Activated B cell treated with CpG ODN at 0.5 μM for 24 hours (primary cell): ENCODE results near the gene SSR4. TPM values are rescaled to one million over a fixed set of nuclear protein-coding genes. Genes with fewer than 3 reads are reported as not detected.

Experiments
- ATAC-seq: fragments of 200-7000 bp; cut with Tn5 transposase; one replicate; pipeline ENCODE4 v1.10.0; 2021; ENCODE audit warnings: low read depth, mild to moderate bottlenecking, moderate library complexity
- CTCF ChIA-PET: fragments of 350-600 bp; sonication (Branson Sonifier 250); formaldehyde crosslinking; loops from one replicate; lab custom pipeline; 2021; ENCODE audit warnings: antibody characterized with exemption; lab: Charles Lee
- POLR2A ChIA-PET: fragments of 350-600 bp; sonication (Branson Sonifier 250); formaldehyde crosslinking; loops from one replicate; lab custom pipeline; 2021; ENCODE audit warnings: antibody characterized with exemption; lab: Charles Lee
- DNase-seq: peaks from one replicate; pipeline ENCODE4 v3.0.0; 2022
- H3K27ac Mint-ChIP-seq: one replicate; pipeline ENCODE4 v1.8.0; 2020; ENCODE audit warnings: mixed read lengths
- H3K27me3 Mint-ChIP-seq: one replicate; pipeline ENCODE4 v1.8.0; 2021; ENCODE audit warnings: mixed read lengths
- H3K36me3 Mint-ChIP-seq: one replicate; pipeline ENCODE4 v1.8.0; 2021; ENCODE audit warnings: low read depth, mixed read lengths
- H3K4me1 Mint-ChIP-seq: one replicate; pipeline ENCODE4 v1.8.0; 2021; ENCODE audit warnings: mixed read lengths
- H3K4me3 Mint-ChIP-seq: one replicate; pipeline ENCODE4 v1.8.0; 2020; ENCODE audit warnings: mild to moderate bottlenecking, mixed read lengths
- H3K9me3 Mint-ChIP-seq: one replicate; pipeline ENCODE4 v1.8.0; 2020; ENCODE audit warnings: mixed read lengths
- intact Hi-C: fragments of 100-400 bp; cut with micrococcal nuclease; formaldehyde crosslinking; loops from one replicate; pipeline ENCODE4 v1.15.1; 2024
- total RNA-seq: library from RNA; stranded (reverse); gene quantifications from 2 replicates; pipeline ENCODE4 v1.2.3, GENCODE V29; 2022
- TF ChIP-seq, protein P1 (sequence below): fragments of 200-600 bp; IDR thresholded peaks from one replicate; pipeline ENCODE4 v1.8.0; 2022; ENCODE audit warnings: antibody characterized with exemption, mild to moderate bottlenecking

Gene SSR4
- total RNA-seq, 1 donor from 2014 or later, result 160 TPM

DNA sequence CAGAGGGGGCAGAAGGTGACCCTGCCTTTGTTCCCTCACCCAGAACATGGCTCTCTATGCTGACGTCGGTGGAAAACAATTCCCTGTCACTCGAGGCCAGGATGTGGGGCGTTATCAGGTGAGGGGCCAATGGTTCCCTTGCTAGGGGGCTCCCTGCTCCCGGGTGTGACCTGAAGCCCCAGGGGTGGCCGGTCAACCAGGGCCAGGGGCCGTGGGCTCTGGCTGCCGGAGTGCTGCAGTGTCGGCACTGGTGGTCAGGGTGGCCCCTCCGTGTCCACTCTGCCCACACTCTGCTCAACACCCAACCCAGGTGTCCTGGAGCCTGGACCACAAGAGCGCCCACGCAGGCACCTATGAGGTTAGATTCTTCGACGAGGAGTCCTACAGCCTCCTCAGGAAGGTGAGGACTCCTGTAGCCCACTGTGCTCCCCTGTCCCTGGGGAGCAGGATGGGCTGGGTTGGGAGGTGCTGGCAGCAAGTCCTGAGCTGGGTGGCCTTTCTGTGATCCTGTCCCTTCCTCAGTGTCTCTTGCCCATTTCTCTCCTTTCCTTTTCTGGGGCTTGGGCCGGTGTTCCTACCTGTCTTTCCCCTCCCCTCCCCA, 3.0 kb downstream of the SSR4 start:
- POLR2A ChIA-PET, result no interaction called here
- TF ChIP-seq, protein P1, sequence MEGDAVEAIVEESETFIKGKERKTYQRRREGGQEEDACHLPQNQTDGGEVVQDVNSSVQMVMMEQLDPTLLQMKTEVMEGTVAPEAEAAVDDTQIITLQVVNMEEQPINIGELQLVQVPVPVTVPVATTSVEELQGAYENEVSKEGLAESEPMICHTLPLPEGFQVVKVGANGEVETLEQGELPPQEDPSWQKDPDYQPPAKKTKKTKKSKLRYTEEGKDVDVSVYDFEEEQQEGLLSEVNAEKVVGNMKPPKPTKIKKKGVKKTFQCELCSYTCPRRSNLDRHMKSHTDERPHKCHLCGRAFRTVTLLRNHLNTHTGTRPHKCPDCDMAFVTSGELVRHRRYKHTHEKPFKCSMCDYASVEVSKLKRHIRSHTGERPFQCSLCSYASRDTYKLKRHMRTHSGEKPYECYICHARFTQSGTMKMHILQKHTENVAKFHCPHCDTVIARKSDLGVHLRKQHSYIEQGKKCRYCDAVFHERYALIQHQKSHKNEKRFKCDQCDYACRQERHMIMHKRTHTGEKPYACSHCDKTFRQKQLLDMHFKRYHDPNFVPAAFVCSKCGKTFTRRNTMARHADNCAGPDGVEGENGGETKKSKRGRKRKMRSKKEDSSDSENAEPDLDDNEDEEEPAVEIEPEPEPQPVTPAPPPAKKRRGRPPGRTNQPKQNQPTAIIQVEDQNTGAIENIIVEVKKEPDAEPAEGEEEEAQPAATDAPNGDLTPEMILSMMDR, result no peak

DNA sequence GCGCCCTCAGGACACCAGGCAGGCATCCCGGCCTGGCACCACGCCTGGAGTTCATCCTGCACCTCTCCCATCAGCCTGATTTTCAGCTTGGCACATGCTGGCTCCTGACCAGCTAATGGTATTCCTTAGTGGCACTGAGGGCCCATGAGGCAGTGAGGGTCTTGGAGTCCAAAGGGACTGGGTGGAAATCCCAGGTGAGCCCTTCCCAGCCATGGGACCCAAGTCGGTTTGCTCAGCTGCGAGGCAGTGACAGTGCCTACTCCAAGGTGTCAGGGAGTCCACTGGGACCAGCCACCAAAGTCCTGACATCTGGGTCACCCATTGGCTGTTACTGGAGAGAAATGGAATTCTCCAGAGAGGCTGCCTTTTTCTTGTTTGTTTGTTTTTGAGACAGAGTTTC, 4.9 kb downstream of the SSR4 start:
- DNase-seq (no peak), ATAC-seq (no peak)
- H3K27me3 Mint-ChIP-seq, result no peaks in the 10 kb centered on the region
- ChIA-PET POLR2A (no interaction called here), CTCF (no interaction called here)
- H3K9me3 Mint-ChIP-seq, result no peaks in the 10 kb centered on the region
- TF ChIP-seq, protein P1, result no peak
- no peak overlapping the region for H3K4me3 Mint-ChIP-seq
- peaks cover 9% of the 10 kb centered on the region for H3K4me1 Mint-ChIP-seq
- intact Hi-C loops, result no loop called here
- no peak overlapping the region for H3K27ac Mint-ChIP-seq
- peaks cover 25% of the 10 kb centered on the region for H3K36me3 Mint-ChIP-seq

More for the DNA sequence above, 3.0 kb downstream of the SSR4 start:
- Mint-ChIP-seq H3K27ac (no peak overlapping the region), H3K9me3 (no peaks in the 10 kb centered on the region), H3K4me3 (no peak overlapping the region), H3K27me3 (no peaks in the 10 kb centered on the region), H3K36me3 (peaks cover 27% of the 10 kb centered on the region), H3K4me1 (peaks cover 17% of the 10 kb centered on the region)
- ATAC-seq (no peak), DNase-seq (no peak)
- intact Hi-C loops, result no loop called here
- CTCF ChIA-PET, result no interaction called here

DNA sequence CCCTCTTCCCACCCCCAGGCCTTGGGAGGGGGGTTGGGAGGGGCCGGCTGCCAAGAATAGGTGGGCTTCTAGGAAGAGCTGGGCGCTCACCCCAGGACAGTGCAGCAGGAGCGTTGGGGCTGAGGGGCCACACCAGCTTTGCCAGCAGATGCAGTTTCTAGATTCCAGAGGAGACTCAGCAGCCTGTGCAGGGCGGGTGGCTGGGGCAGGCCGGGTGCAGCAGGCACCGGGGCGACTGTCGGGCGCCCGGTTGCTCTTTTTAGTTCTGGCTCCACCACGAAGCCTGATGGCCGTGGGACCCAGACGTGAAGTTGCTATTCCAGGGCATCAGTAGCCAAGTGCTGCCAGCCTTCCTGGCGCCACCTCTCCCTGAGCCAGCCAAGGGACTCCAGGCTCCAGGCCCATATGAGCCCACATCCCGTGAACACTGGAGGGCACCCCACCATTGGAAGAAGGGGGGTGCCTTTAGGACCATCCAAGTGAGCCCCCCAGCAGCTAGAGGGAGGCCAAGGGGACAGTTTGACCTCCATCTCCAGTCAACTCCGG, 5.8 kb downstream of the SSR4 start:
- Mint-ChIP-seq H3K27me3 (no peaks in the 10 kb centered on the region), H3K36me3 (peaks cover 22% of the 10 kb centered on the region), H3K27ac (no peak overlapping the region), H3K4me3 (no peak overlapping the region), H3K9me3 (no peaks in the 10 kb centered on the region), H3K4me1 (peaks cover 7% of the 10 kb centered on the region)
- ATAC-seq (no peak), DNase-seq (no peak)
- ChIA-PET POLR2A (no interaction called here), CTCF (no interaction called here)
- TF ChIP-seq, protein P1, result no peak
- intact Hi-C loops, result no loop called here

DNA sequence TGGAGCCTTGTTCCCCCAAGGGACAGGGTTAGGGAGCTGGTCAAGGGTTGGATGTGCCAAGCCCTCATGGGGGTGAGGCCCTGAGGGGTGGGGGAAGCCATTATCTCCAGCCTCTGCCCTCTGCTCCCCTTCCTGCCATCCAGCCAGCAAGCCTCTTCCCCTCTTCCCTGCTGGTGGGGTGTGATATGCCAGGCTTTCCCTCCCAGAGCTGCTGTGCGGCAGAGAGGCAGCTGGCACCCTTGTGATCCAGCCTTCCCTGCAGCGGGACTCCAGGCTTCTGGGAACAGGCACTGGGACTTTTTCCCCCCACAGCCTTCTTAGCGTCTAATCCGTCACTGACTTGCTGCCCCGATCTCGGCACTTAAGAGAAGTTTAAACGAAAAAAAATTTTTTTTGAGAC, 6.3 kb downstream of the SSR4 start:
- Mint-ChIP-seq H3K4me1 (peaks cover 7% of the 10 kb centered on the region), H3K9me3 (no peaks in the 10 kb centered on the region), H3K27ac (no peak overlapping the region), H3K36me3 (peaks cover 22% of the 10 kb centered on the region), H3K4me3 (no peak overlapping the region), H3K27me3 (no peaks in the 10 kb centered on the region)
- POLR2A ChIA-PET, result no interaction called here
- intact Hi-C loops, result no loop called here
- no peak for ATAC-seq
- CTCF ChIA-PET, result no interaction called here
- TF ChIP-seq, protein P1, result no peak
- DNase-seq, result no peak

DNA sequence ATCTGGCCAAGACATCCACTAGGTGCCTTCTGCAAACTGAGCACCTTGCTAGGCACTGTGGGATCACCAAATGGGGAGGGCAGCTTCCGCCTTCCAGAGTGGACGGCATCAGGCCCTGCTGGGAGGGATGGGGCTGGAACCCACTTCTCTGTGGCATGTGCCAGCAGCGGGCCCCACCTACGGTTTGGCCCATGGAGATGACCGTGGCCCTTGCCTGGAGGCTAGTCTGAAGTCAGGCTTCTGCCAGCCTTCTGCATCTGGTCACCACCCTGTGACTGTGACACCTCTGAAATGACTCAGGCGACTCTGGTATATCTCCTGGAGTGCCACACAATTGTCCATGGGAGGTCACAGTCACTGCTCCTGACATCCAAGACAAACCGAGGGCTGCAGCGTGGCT, 7.2 kb downstream of the SSR4 start:
- Mint-ChIP-seq H3K36me3 (peaks cover 18% of the 10 kb centered on the region), H3K4me3 (no peak overlapping the region), H3K9me3 (no peaks in the 10 kb centered on the region), H3K27ac (no peak overlapping the region), H3K27me3 (no peaks in the 10 kb centered on the region), H3K4me1 (no peaks in the 10 kb centered on the region)
- no peak for DNase-seq
- intact Hi-C loops, result no loop called here
- CTCF ChIA-PET, result no interaction called here
- no peak for ATAC-seq
- TF ChIP-seq, protein P1, result no peak
- POLR2A ChIA-PET, result no interaction called here
